ENCODE measurements around the gene RNF215. TPM values are rescaled to one million over a fixed set of nuclear protein-coding genes. Genes with fewer than 3 reads are reported as not detected.

Gene RNF215
- total RNA-seq, 1 experiment from 2014 or later = 24.0 TPM

- CTCF ChIA-PET = no interaction called here
Measured at GRCh38 chr22:30354644-30355043, 32.6 kb downstream of the RNF215 start.

GRCh38 chr22:30351226-30351625, 36.0 kb downstream of the RNF215 start:
- no peak for DNase-seq
- Histone ChIP-seq H3K27ac (no peak overlapping the region), H3F3A (ENCODE audit: insufficient read depth, low read depth) (0 out of 2 replicates have a peak, but pooled peaks cover 15% of the 10 kb centered on the region), H3K36me3 (ENCODE audit: low read depth) (peaks cover 35% of the 10 kb centered on the region; the same call in 1 of the 2 replicates), H3K9me2 (ENCODE audit: insufficient read depth) (no peaks in the 10 kb centered on the region), H2AFZ (no peak overlapping the region), H3K4me3 (no peak overlapping the region), H4K20me1 (ENCODE audit: insufficient read depth) (peaks cover 75% of the 10 kb centered on the region), H3K4me2 (no peak overlapping the region), H3K79me2 (ENCODE audit: low read depth) (peaks cover 85% of the 10 kb centered on the region), H3K27me3 (ENCODE audit: insufficient read depth, low read depth) (no peaks in the 10 kb centered on the region), H3K4me1 (replicated peaks; ENCODE audit: insufficient read depth) (peaks cover 10% of the 10 kb centered on the region), H3K9me3 (ENCODE audit: insufficient read depth, low read depth) (no peaks in the 10 kb centered on the region)
- TF ChIP-seq EZH2 (IDR thresholded peaks at IDR 0.05; ENCODE audit: low read depth) (no peak), CTCF (conservative IDR thresholded peaks at IDR 0.05) (no peak)
- POLR2A ChIA-PET (ENCODE audit: unreplicated experiment) = no interaction called here
- CTCF ChIA-PET = no interaction called here
- no TSS peak for BruUV-seq (replicated peaks)
- intact Hi-C loops (cut with micrococcal nuclease; ENCODE audit: unreplicated experiment) = no loop called here

More at GRCh38 chr22:30354644-30355043, 32.6 kb downstream of the RNF215 start:
- no peaks in the 10 kb centered on the region for H3K9me2 ChIP-seq (ENCODE audit: insufficient read depth)
- BruUV-seq (replicated peaks) = no TSS peak
- TF ChIP-seq CTCF (conservative IDR thresholded peaks at IDR 0.05) (no peak), EZH2 (IDR thresholded peaks at IDR 0.05; ENCODE audit: low read depth) (no peak)
- DNase-seq = no peak
- no peak overlapping the region for H3K4me3 ChIP-seq
- H3F3A ChIP-seq (ENCODE audit: insufficient read depth, low read depth) = 0 out of 2 replicates have a peak, but pooled peaks cover 10% of the 10 kb centered on the region
- H2AFZ ChIP-seq = no peak overlapping the region
- peaks cover 28% of the 10 kb centered on the region; the same call in 1 of the 2 replicates for H3K36me3 ChIP-seq (ENCODE audit: low read depth)
- no peaks in the 10 kb centered on the region for H3K27me3 ChIP-seq (ENCODE audit: insufficient read depth, low read depth)
- no peak overlapping the region for H3K27ac ChIP-seq
- H3K79me2 ChIP-seq (ENCODE audit: low read depth) = peaks cover 65% of the 10 kb centered on the region
- peaks cover 46% of the 10 kb centered on the region for H4K20me1 ChIP-seq (ENCODE audit: insufficient read depth)
- POLR2A ChIA-PET (ENCODE audit: unreplicated experiment) = no interaction called here
- intact Hi-C loops (cut with micrococcal nuclease; ENCODE audit: unreplicated experiment) = no loop called here
- peaks cover 18% of the 10 kb centered on the region for H3K4me1 ChIP-seq (replicated peaks; ENCODE audit: insufficient read depth)
- H3K4me2 ChIP-seq = peak overlapping the region; percentile 86
- H3K9me3 ChIP-seq (ENCODE audit: insufficient read depth, low read depth) = no peaks in the 10 kb centered on the region

- no peak for DNase-seq
- POLR2A ChIA-PET (ENCODE audit: unreplicated experiment) = no interaction called here
- H3K9me3 ChIP-seq (ENCODE audit: insufficient read depth, low read depth) = no peaks in the 10 kb centered on the region
- no peak overlapping the region for H3K27ac ChIP-seq
- H3K27me3 ChIP-seq (ENCODE audit: insufficient read depth, low read depth) = no peaks in the 10 kb centered on the region
- H3K4me1 ChIP-seq (replicated peaks; ENCODE audit: insufficient read depth) = no peaks in the 10 kb centered on the region
- TF ChIP-seq CTCF (conservative IDR thresholded peaks at IDR 0.05) = no peak
- no peak for TF ChIP-seq EZH2 (IDR thresholded peaks at IDR 0.05; ENCODE audit: low read depth)
- H4K20me1 ChIP-seq (ENCODE audit: insufficient read depth) = peaks cover 62% of the 10 kb centered on the region
- no peak overlapping the region for H2AFZ ChIP-seq
- H3K9me2 ChIP-seq (ENCODE audit: insufficient read depth) = no peaks in the 10 kb centered on the region
- H3K4me3 ChIP-seq = no peak overlapping the region
- H3F3A ChIP-seq (ENCODE audit: insufficient read depth, low read depth) = 0 out of 2 replicates have a peak, but pooled peaks cover 15% of the 10 kb centered on the region
- no peak overlapping the region for H3K4me2 ChIP-seq
- H3K79me2 ChIP-seq (ENCODE audit: low read depth) = peaks cover 61% of the 10 kb centered on the region
- no TSS peak for BruUV-seq (replicated peaks)
- peaks cover 50% of the 10 kb centered on the region for H3K36me3 ChIP-seq (ENCODE audit: low read depth)
- CTCF ChIA-PET = no interaction called here
- intact Hi-C loops (cut with micrococcal nuclease; ENCODE audit: unreplicated experiment) = no loop called here
Measured at GRCh38 chr22:30348809-30349208, 38.4 kb downstream of the RNF215 start.
